GM21515 (cell line): ENCODE data around the gene PON2.
A peak's percentile ranks its signal among the peaks of the same experiment; 100 is the strongest.
"Not testable (repeated sequence)": the region's sequence is repeated elsewhere in the genome, so short reads cannot be mapped to it uniquely, and the experiment has no call there.

Experiments
- ATAC-seq: cut with Tn5 transposase; IDR thresholded peaks from one replicate; pipeline ENCODE4 v1.9.1; 2021; ENCODE audit not compliant: unreplicated experiment

PON2 gene

GRCh38 chr7:95434557-95435421, at the start of gene PON2:
TSS of gene PON2 (minus strand) at chr7:95435028. CDS start at chr7:95434951, 77 bp downstream.
- ATAC-seq, result peak; percentile 97

- no peak for ATAC-seq
These were observed 47.6 kb upstream of the PON2 start for GRCh38 chr7:95482424-95482823.

- ATAC-seq, result no peak
These were observed 46.7 kb upstream of the PON2 start for GRCh38 chr7:95481271-95482165.

- peak; percentile 80 for ATAC-seq
These were observed 45.3 kb upstream of the PON2 start for GRCh38 chr7:95479992-95480624.

GRCh38 chr7:95478272-95479037, 43.6 kb upstream of the PON2 start:
- no peak for ATAC-seq

GRCh38 chr7:95476904-95477594, 42.2 kb upstream of the PON2 start:
- ATAC-seq, result peak; percentile 63

GRCh38 chr7:95476072-95476847, 41.4 kb upstream of the PON2 start:
- ATAC-seq, result no peak

GRCh38 chr7:95473276-95473985, 38.6 kb upstream of the PON2 start:
- no peak for ATAC-seq

GRCh38 chr7:95472581-95473161, 37.8 kb upstream of the PON2 start:
- ATAC-seq, result no peak

GRCh38 chr7:95471071-95471470, 36.2 kb upstream of the PON2 start:
- ATAC-seq, result no peak

- peak; percentile 96 for ATAC-seq
These were observed 35.6 kb upstream of the PON2 start for GRCh38 chr7:95470452-95470851.

- no peak for ATAC-seq
These were observed 35.0 kb upstream of the PON2 start for GRCh38 chr7:95469848-95470247.

- ATAC-seq, result no peak
These were observed 34.4 kb upstream of the PON2 start for GRCh38 chr7:95469187-95469586.

- ATAC-seq, result no peak
These were observed 33.2 kb upstream of the PON2 start for GRCh38 chr7:95467912-95468607.

- not testable (repeated sequence) for ATAC-seq
These were observed 25.8 kb upstream of the PON2 start for GRCh38 chr7:95460653-95461052.

GRCh38 chr7:95457947-95458346, 23.1 kb upstream of the PON2 start:
- ATAC-seq, result no peak

GRCh38 chr7:95454438-95455045, 19.7 kb upstream of the PON2 start:
- ATAC-seq, result no peak
